Upper lobe of right lung (tissue), 1 donor: ENCODE measurements around the gene PRKCA. TPM values are rescaled to one million over a fixed set of nuclear protein-coding genes. Genes with fewer than 3 reads are reported as not detected.

Experiments used
- ATAC-seq: fragments of 200-7000 bp; cut with Tn5 transposase; one replicate; pipeline ENCODE4 v1.9.1; 2020; ENCODE audit warnings: mild to moderate bottlenecking, moderate library complexity
- DNase-seq: peaks from one replicate; pipeline ENCODE4 v3.0.0-alpha.2; 2020
- H3K27ac ChIP-seq: fragments of 200-600 bp; one replicate; pipeline ENCODE4 v1.8.0; 2022
- H3K27me3 ChIP-seq: fragments of 200-600 bp; one replicate; pipeline ENCODE4 v1.8.0; 2022; ENCODE audit warnings: mild to moderate bottlenecking
- H3K36me3 ChIP-seq: fragments of 200-600 bp; one replicate; pipeline ENCODE4 v1.8.0; 2022
- H3K4me1 ChIP-seq: fragments of 200-600 bp; one replicate; pipeline ENCODE4 v1.8.0; 2022
- H3K4me3 ChIP-seq: fragments of 200-600 bp; one replicate; pipeline ENCODE4 v1.8.0; 2022; ENCODE audit warnings: mild to moderate bottlenecking
- H3K9me3 ChIP-seq: fragments of 200-600 bp; one replicate; pipeline ENCODE4 v1.8.0; 2022
- CTCF ChIP-seq: fragments of 200-600 bp; IDR thresholded peaks from one replicate; pipeline ENCODE4 v1.8.0; 2022; ENCODE audit warnings: antibody characterized with exemption
- intact Hi-C: fragments of 100-400 bp; cut with DNase I; formaldehyde crosslinking; loops from one replicate; pipeline ENCODE4 v1.11.0; 2022
- total RNA-seq: library from RNA; stranded (reverse); fragmentation: NEBNext Ultra II Directional; extraction: Animal tissue kit (Norgen Biotek cat#: 25700); gene quantifications from one replicate; pipeline ENCODE4 v1.2.1, GENCODE V29; 2021
- donor health status: DM: no; HTN: yes; CAD: no; lungs with severe emphysema.

Gene PRKCA
- total RNA-seq, 1 donor from 2014 or later: 43.4 TPM

- no peak overlapping the region for H3K27ac ChIP-seq
- ATAC-seq: peak; percentile 40
- no peaks in the 10 kb centered on the region for H3K36me3 ChIP-seq
- no peak for DNase-seq
- no peaks in the 10 kb centered on the region for H3K27me3 ChIP-seq
- H3K4me1 ChIP-seq: no peaks in the 10 kb centered on the region
- TF ChIP-seq CTCF: no peak
- no peak overlapping the region for H3K4me3 ChIP-seq
- H3K9me3 ChIP-seq: no peaks in the 10 kb centered on the region
- intact Hi-C loops: no loop called here
Observed at GRCh38 chr17:66633317-66633965, 331.0 kb downstream of the PRKCA start.

GRCh38 chr17:66634193-66634592, 331.8 kb downstream of the PRKCA start:
- Histone ChIP-seq H3K4me3 (no peak overlapping the region), H3K36me3 (no peaks in the 10 kb centered on the region), H3K27me3 (no peaks in the 10 kb centered on the region), H3K4me1 (no peaks in the 10 kb centered on the region), H3K27ac (no peak overlapping the region), H3K9me3 (no peaks in the 10 kb centered on the region)
- no peak for ATAC-seq
- no peak for TF ChIP-seq CTCF
- intact Hi-C loops: no loop called here
- DNase-seq: no peak

- intact Hi-C loops: no loop called here
- no peak for TF ChIP-seq CTCF
- no peak overlapping the region for H3K4me3 ChIP-seq
- no peak overlapping the region for H3K27ac ChIP-seq
- no peaks in the 10 kb centered on the region for H3K9me3 ChIP-seq
- no peaks in the 10 kb centered on the region for H3K27me3 ChIP-seq
- no peaks in the 10 kb centered on the region for H3K36me3 ChIP-seq
- no peak for DNase-seq
- ATAC-seq: no peak
- H3K4me1 ChIP-seq: no peaks in the 10 kb centered on the region
Observed at GRCh38 chr17:66635386-66636045, 333.1 kb downstream of the PRKCA start.

GRCh38 chr17:66636111-66636510, 333.7 kb downstream of the PRKCA start:
- DNase-seq (no peak), ATAC-seq (no peak)
- Histone ChIP-seq H3K27me3 (no peaks in the 10 kb centered on the region), H3K27ac (no peak overlapping the region), H3K36me3 (no peaks in the 10 kb centered on the region), H3K9me3 (no peaks in the 10 kb centered on the region), H3K4me3 (no peak overlapping the region), H3K4me1 (no peaks in the 10 kb centered on the region)
- intact Hi-C loops: no loop called here
- no peak for TF ChIP-seq CTCF

GRCh38 chr17:66637491-66637890, 335.1 kb downstream of the PRKCA start:
- Histone ChIP-seq H3K27ac (no peak overlapping the region), H3K27me3 (no peaks in the 10 kb centered on the region), H3K4me3 (no peak overlapping the region), H3K4me1 (no peaks in the 10 kb centered on the region), H3K9me3 (no peaks in the 10 kb centered on the region), H3K36me3 (no peaks in the 10 kb centered on the region)
- intact Hi-C loops: no loop called here
- no peak for ATAC-seq
- DNase-seq: no peak
- TF ChIP-seq CTCF: no peak
